PFSK-1 (cell line): ENCODE measurements around the gene UNC93A.

Experiments used
- FOXP2 ChIP-seq: optimal IDR thresholded peaks from 2 replicates; pipeline ENCODE3; 2011; ENCODE audit warnings: borderline replicate concordance, control low read depth, inconsistent platforms; ENCODE audit not compliant: insufficient read depth; ENCODE audit errors: extremely low read length, extremely low read depth
- POLR2AphosphoS5 ChIP-seq: IDR thresholded peaks from 2 replicates; pipeline ENCODE4 v1.6.1; 2012; ENCODE audit warnings: low read depth, mild to moderate bottlenecking, control low read depth, low read length, moderate library complexity
- SIN3A ChIP-seq: IDR thresholded peaks from 2 replicates; pipeline ENCODE4 v1.6.1; 2012; ENCODE audit warnings: mild to moderate bottlenecking, low read length, moderate library complexity, borderline replicate concordance; ENCODE audit not compliant: insufficient read depth
- TAF1 ChIP-seq: IDR thresholded peaks from 2 replicates; pipeline ENCODE4 v1.6.1; 2012; ENCODE audit warnings: low read length, control low read depth, borderline replicate concordance; ENCODE audit not compliant: insufficient read depth
- TF ChIP-seq, protein P1 (sequence below), 2 experiments: IDR thresholded peaks; 2 replicates each; pipeline versions ENCODE4 v1.6.1 to v1.8.0; 2011 to 2012; ENCODE audit warnings: low read depth in 2 of 2, low read length in 2 of 2, control low read depth in 1 of 2, inconsistent platforms in 1 of 2, mild to moderate bottlenecking in 1 of 2, moderate library complexity in 1 of 2; ENCODE audit not compliant: insufficient read depth in 1 of 2

Gene UNC93A

GRCh38 chr6:167292301-167293087 lies 1.4 kb downstream of the UNC93A start:
- TF ChIP-seq SIN3A (no peak), FOXP2 (no peak), POLR2AphosphoS5 (no peak), TAF1 (no peak)
- TF ChIP-seq, protein P1, sequence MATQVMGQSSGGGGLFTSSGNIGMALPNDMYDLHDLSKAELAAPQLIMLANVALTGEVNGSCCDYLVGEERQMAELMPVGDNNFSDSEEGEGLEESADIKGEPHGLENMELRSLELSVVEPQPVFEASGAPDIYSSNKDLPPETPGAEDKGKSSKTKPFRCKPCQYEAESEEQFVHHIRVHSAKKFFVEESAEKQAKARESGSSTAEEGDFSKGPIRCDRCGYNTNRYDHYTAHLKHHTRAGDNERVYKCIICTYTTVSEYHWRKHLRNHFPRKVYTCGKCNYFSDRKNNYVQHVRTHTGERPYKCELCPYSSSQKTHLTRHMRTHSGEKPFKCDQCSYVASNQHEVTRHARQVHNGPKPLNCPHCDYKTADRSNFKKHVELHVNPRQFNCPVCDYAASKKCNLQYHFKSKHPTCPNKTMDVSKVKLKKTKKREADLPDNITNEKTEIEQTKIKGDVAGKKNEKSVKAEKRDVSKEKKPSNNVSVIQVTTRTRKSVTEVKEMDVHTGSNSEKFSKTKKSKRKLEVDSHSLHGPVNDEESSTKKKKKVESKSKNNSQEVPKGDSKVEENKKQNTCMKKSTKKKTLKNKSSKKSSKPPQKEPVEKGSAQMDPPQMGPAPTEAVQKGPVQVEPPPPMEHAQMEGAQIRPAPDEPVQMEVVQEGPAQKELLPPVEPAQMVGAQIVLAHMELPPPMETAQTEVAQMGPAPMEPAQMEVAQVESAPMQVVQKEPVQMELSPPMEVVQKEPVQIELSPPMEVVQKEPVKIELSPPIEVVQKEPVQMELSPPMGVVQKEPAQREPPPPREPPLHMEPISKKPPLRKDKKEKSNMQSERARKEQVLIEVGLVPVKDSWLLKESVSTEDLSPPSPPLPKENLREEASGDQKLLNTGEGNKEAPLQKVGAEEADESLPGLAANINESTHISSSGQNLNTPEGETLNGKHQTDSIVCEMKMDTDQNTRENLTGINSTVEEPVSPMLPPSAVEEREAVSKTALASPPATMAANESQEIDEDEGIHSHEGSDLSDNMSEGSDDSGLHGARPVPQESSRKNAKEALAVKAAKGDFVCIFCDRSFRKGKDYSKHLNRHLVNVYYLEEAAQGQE (IDR thresholded peaks at IDR 0.05; ENCODE audit: insufficient read depth in 1 of 2, low read depth in 2 of 2, low read length in 2 of 2), result no peak

DNA sequence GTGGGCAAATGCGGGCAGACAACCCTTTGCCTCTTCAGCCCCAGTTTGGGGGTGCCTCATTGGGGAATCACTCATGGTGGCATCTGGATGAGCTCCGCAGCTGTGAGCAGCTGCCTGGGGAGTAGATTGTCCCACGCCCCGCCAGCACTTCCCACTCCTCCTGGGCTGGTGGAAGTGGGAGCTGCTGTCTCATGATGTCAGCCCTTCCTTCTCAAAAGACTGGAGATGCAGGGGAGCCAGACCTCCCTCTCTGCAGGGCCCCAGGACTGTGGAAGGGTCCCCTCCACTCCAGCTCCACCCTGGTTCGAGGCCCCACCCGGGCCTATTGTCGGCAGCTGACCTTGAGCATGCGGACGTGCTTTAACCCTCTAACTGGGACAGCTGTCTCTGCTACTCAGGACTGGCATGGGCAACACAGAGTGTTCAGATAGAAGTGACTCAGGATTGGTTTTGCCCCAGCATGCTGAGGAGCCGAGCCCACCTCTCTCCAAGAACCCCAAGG lies 2.0 kb downstream of the UNC93A start:
- TF ChIP-seq TAF1 (no peak), SIN3A (no peak), POLR2AphosphoS5 (no peak), FOXP2 (no peak)
- TF ChIP-seq, protein P1 (IDR thresholded peaks at IDR 0.05; ENCODE audit: insufficient read depth in 1 of 2, low read depth in 2 of 2, low read length in 2 of 2), result no peak

GRCh38 chr6:167293590-167294091 lies 2.5 kb downstream of the UNC93A start:
- TF ChIP-seq FOXP2, result no peak
- TF ChIP-seq POLR2AphosphoS5, result no peak
- TF ChIP-seq TAF1, result no peak
- no peak for TF ChIP-seq SIN3A
- TF ChIP-seq, protein P1 (IDR thresholded peaks at IDR 0.05; ENCODE audit: insufficient read depth in 1 of 2, low read depth in 2 of 2, low read length in 2 of 2), result no peak

GRCh38 chr6:167294241-167294640 lies 3.1 kb downstream of the UNC93A start:
- TF ChIP-seq, protein P1 (IDR thresholded peaks at IDR 0.05; ENCODE audit: insufficient read depth in 1 of 2, low read depth in 2 of 2, low read length in 2 of 2), result no peak
- no peak for TF ChIP-seq FOXP2
- no peak for TF ChIP-seq SIN3A
- TF ChIP-seq TAF1, result no peak
- TF ChIP-seq POLR2AphosphoS5, result no peak
